Skeletal muscle satellite cell (primary cell): ENCODE measurements around the gene TMEM184A.

Experiments
- H3K27me3 ChIP-seq: 2 replicates; pipeline ENCODE4 v1.7.0; 2013; ENCODE audit warnings: low read length; ENCODE audit not compliant: control insufficient read depth, insufficient read depth
- H3K36me3 ChIP-seq: 2 replicates; pipeline ENCODE4 v1.7.0; 2013; ENCODE audit warnings: mild to moderate bottlenecking, control low read depth, low read length; ENCODE audit not compliant: insufficient read depth
- H3K4me1 ChIP-seq: 2 replicates; pipeline ENCODE4 v1.7.0; 2013; ENCODE audit warnings: low read length; ENCODE audit not compliant: control insufficient read depth, insufficient read depth
- H3K4me2 ChIP-seq: 2 replicates; pipeline ENCODE4 v1.7.0; 2013; ENCODE audit warnings: mild to moderate bottlenecking, low read length
- H3K4me3 ChIP-seq: 2 replicates; pipeline ENCODE4 v1.7.0; 2013; ENCODE audit warnings: low read length
- H3K9ac ChIP-seq: 2 replicates; pipeline ENCODE4 v1.7.0; 2013; ENCODE audit warnings: mild to moderate bottlenecking, low read depth, low read length, moderate library complexity
- H3K9me3 ChIP-seq: replicated peaks from 2 replicates; pipeline ENCODE4 v1.7.0; 2013; ENCODE audit warnings: mild to moderate bottlenecking, control low read depth, low read length

The TMEM184A gene

GRCh38 chr7:1546909-1547776 lies 8.9 kb downstream of the TMEM184A start:
- no peak overlapping the region for H3K4me3 ChIP-seq
- H3K9me3 ChIP-seq: no peaks in the 10 kb centered on the region
- no peak overlapping the region for H3K4me2 ChIP-seq
- H3K4me1 ChIP-seq: no peaks in the 10 kb centered on the region
- H3K36me3 ChIP-seq: peaks cover 9% of the 10 kb centered on the region
- no peak overlapping the region for H3K9ac ChIP-seq
- no peaks in the 10 kb centered on the region for H3K27me3 ChIP-seq

- Histone ChIP-seq H3K4me3 (no peak overlapping the region), H3K36me3 (peaks cover 10% of the 10 kb centered on the region), H3K4me2 (no peak overlapping the region), H3K9me3 (no peaks in the 10 kb centered on the region), H3K27me3 (no peaks in the 10 kb centered on the region), H3K9ac (no peak overlapping the region), H3K4me1 (no peaks in the 10 kb centered on the region)
Measured at GRCh38 chr7:1546274-1546908, 9.6 kb downstream of the TMEM184A start.

- Histone ChIP-seq H3K4me3 (no peak overlapping the region), H3K9ac (no peak overlapping the region), H3K36me3 (peaks cover 16% of the 10 kb centered on the region)
Measured at GRCh38 chr7:1545417-1546246, 10.4 kb downstream of the TMEM184A start.

GRCh38 chr7:1544896-1545416 lies 11.0 kb downstream of the TMEM184A start:
- Histone ChIP-seq H3K4me3 (no peak overlapping the region), H3K36me3 (peaks cover 20% of the 10 kb centered on the region), H3K4me2 (no peak overlapping the region), H3K9me3 (no peaks in the 10 kb centered on the region), H3K27me3 (no peaks in the 10 kb centered on the region), H3K4me1 (no peaks in the 10 kb centered on the region), H3K9ac (no peak overlapping the region)

More at GRCh38 chr7:1545417-1546246, 10.4 kb downstream of the TMEM184A start:
- no peaks in the 10 kb centered on the region for H3K9me3 ChIP-seq
- H3K27me3 ChIP-seq: no peaks in the 10 kb centered on the region
- H3K4me1 ChIP-seq: no peaks in the 10 kb centered on the region
- H3K4me2 ChIP-seq: no peak overlapping the region

GRCh38 chr7:1544178-1544895 lies 11.7 kb downstream of the TMEM184A start:
- Histone ChIP-seq H3K9ac (no peak overlapping the region), H3K4me1 (peaks cover 4% of the 10 kb centered on the region), H3K4me3 (no peak overlapping the region), H3K9me3 (no peaks in the 10 kb centered on the region), H3K27me3 (no peaks in the 10 kb centered on the region), H3K4me2 (no peak overlapping the region), H3K36me3 (peaks cover 26% of the 10 kb centered on the region)

GRCh38 chr7:1543826-1544177 lies 12.2 kb downstream of the TMEM184A start:
- H3K36me3 ChIP-seq: peaks cover 26% of the 10 kb centered on the region
- H3K27me3 ChIP-seq: no peaks in the 10 kb centered on the region

GRCh38 chr7:1542841-1543747 lies 12.9 kb downstream of the TMEM184A start:
- no peak overlapping the region for H3K9ac ChIP-seq
- H3K4me3 ChIP-seq: no peak overlapping the region
- H3K4me1 ChIP-seq: peaks cover 16% of the 10 kb centered on the region
- no peaks in the 10 kb centered on the region for H3K9me3 ChIP-seq
- no peaks in the 10 kb centered on the region for H3K27me3 ChIP-seq
- H3K4me2 ChIP-seq: no peak overlapping the region
- peaks cover 26% of the 10 kb centered on the region for H3K36me3 ChIP-seq

More at GRCh38 chr7:1543826-1544177, 12.2 kb downstream of the TMEM184A start:
- Histone ChIP-seq H3K4me2 (no peak overlapping the region), H3K9me3 (no peaks in the 10 kb centered on the region), H3K4me3 (no peak overlapping the region), H3K4me1 (peaks cover 9% of the 10 kb centered on the region), H3K9ac (no peak overlapping the region)

GRCh38 chr7:1542329-1542728 lies 13.7 kb downstream of the TMEM184A start:
- Histone ChIP-seq H3K4me3 (no peak overlapping the region), H3K4me1 (peaks cover 24% of the 10 kb centered on the region), H3K27me3 (no peaks in the 10 kb centered on the region), H3K4me2 (no peak overlapping the region), H3K9ac (no peak overlapping the region), H3K36me3 (peaks cover 26% of the 10 kb centered on the region), H3K9me3 (no peaks in the 10 kb centered on the region)

- no peaks in the 10 kb centered on the region for H3K9me3 ChIP-seq
- no peak overlapping the region for H3K4me3 ChIP-seq
- H3K4me1 ChIP-seq: peaks cover 30% of the 10 kb centered on the region
- H3K9ac ChIP-seq: no peak overlapping the region
- no peak overlapping the region for H3K4me2 ChIP-seq
- H3K36me3 ChIP-seq: peaks cover 26% of the 10 kb centered on the region
- no peaks in the 10 kb centered on the region for H3K27me3 ChIP-seq
Measured at GRCh38 chr7:1541431-1542162, 14.4 kb downstream of the TMEM184A start.
